Measurements from ENCODE around the gene DLAT. TPM values are rescaled to one million over a fixed set of nuclear protein-coding genes. Genes with fewer than 3 reads are reported as not detected.
A peak's percentile ranks its signal among the peaks of the same experiment; 100 is the strongest.

DLAT gene
- polyA plus RNA-seq, 2 of the 4 experiments (the other 2 are of a cell fraction): 32.5 to 42.8 TPM

GRCh38 chr11:112002491-112003216 lies 22.6 kb upstream of the DLAT start:
- H3K27ac ChIP-seq: no peak overlapping the region
- no peak for DNase-seq (ENCODE audit: low read depth in 1 of 2, low spot score in 1 of 2)
- no peaks in the 10 kb centered on the region for H3K4me1 ChIP-seq
- 86% methylated on average over 6 of the region's 6 CpGs for WGBS (ENCODE audit: missing lambda C conversion rate)
- ChIA-PET CTCF (interaction anchor here (0.5 to 1.8 kb wide), 2 partner anchors 20 to 74 kb away, joined by 3 to 7 read pairs; no protein-coding TSS in a partner anchor), POLR2A (no interaction called here)
- no peak for ATAC-seq
- no peak overlapping the region for H3K4me3 ChIP-seq
- H3K4me2 ChIP-seq: no peak overlapping the region
- TF ChIP-seq KDM5A (IDR thresholded peaks at IDR 0.05): no peak
- no peak for TF ChIP-seq JUN (IDR thresholded peaks at IDR 0.05)
- no peak for TF ChIP-seq E2F6 (IDR thresholded peaks at IDR 0.05; ENCODE audit: borderline replicate concordance, low read depth)
- no peak for TF ChIP-seq HOXB13 (CRISPR knock-in tag; IDR thresholded peaks at IDR 0.05; ENCODE audit: low read depth)
- no peak for TF ChIP-seq TP53 (CRISPR knock-in tag; IDR thresholded peaks at IDR 0.05)
- no peak for TF ChIP-seq CBX2 (IDR thresholded peaks at IDR 0.05; ENCODE audit: borderline replicate concordance, low read depth)
- no peak for TF ChIP-seq ATOH8 (CRISPR knock-in tag; IDR thresholded peaks at IDR 0.05; ENCODE audit: low read depth)
- TF ChIP-seq NR3C1 (IDR thresholded peaks at IDR 0.05): no peak
- TF ChIP-seq RAD21 (conservative IDR thresholded peaks at IDR 0.05 in 1 of 2, IDR thresholded peaks at IDR 0.05 in 1 of 2): no peak
- TF ChIP-seq MAFK (IDR thresholded peaks at IDR 0.05; ENCODE audit: partially characterized antibody): no peak
- no peak for TF ChIP-seq HOXA7 (CRISPR knock-in tag; IDR thresholded peaks at IDR 0.05)
- no peak for TF ChIP-seq POLR2A (IDR thresholded peaks at IDR 0.05; ENCODE audit: low read length)
- FAIRE-seq: no peak
- no peaks in the 10 kb centered on the region; the same call in 2 of the 3 replicates for H3K9me3 ChIP-seq

- no peaks in the 10 kb centered on the region; the same call in 2 of the 3 replicates for H3K9me3 ChIP-seq
- ATAC-seq (peak in 1 of 2 experiments; percentile 67; a peak in 3 of 6 replicates), FAIRE-seq (no peak), DNase-seq (ENCODE audit: low read depth in 1 of 2, low spot score in 1 of 2) (peak in 1 of 2 experiments; percentile 17)
- H3K4me3 ChIP-seq: no peak overlapping the region
- H3K4me2 ChIP-seq: no peak overlapping the region
- TF ChIP-seq TP53 (CRISPR knock-in tag; IDR thresholded peaks at IDR 0.05) (no peak), EHMT2 (IDR thresholded peaks at IDR 0.05; ENCODE audit: low read depth) (no peak), POLR2AphosphoS2 (conservative IDR thresholded peaks at IDR 0.05; ENCODE audit: low read length) (no peak), REST (IDR thresholded peaks at IDR 0.05) (no peak), HMGXB4 (CRISPR knock-in tag; IDR thresholded peaks at IDR 0.05; ENCODE audit: borderline replicate concordance) (no peak), HEYL (CRISPR knock-in tag; IDR thresholded peaks at IDR 0.05) (no peak), ESRRA (IDR thresholded peaks at IDR 0.05; ENCODE audit: borderline replicate concordance, low read length) (no peak), FOSB (CRISPR knock-in tag; IDR thresholded peaks at IDR 0.05) (no peak), HES2 (IDR thresholded peaks at IDR 0.05) (no peak), E2F6 (IDR thresholded peaks at IDR 0.05; ENCODE audit: borderline replicate concordance, low read depth) (no peak), BCL3 (IDR thresholded peaks at IDR 0.05) (no peak), RFX5 (IDR thresholded peaks at IDR 0.05) (no peak), RCOR1 (IDR thresholded peaks at IDR 0.05; ENCODE audit: low read depth, low read length) (no peak), HOXB13 (CRISPR knock-in tag; IDR thresholded peaks at IDR 0.05; ENCODE audit: low read depth) (no peak), MAX (IDR thresholded peaks at IDR 0.05) (no peak), KDM5A (IDR thresholded peaks at IDR 0.05) (no peak), JUN (IDR thresholded peaks at IDR 0.05) (no peak)
- ChIA-PET POLR2A (no interaction called here), CTCF (interaction anchor here (1.0 kb wide), 1 partner anchor 23 kb away, joined by 3 read pairs; no protein-coding TSS in a partner anchor)
- no peaks in the 10 kb centered on the region for H3K4me1 ChIP-seq
- WGBS (ENCODE audit: missing lambda C conversion rate): 66% methylated on average over 4 of the region's 4 CpGs
- no peak overlapping the region for H3K27ac ChIP-seq
Observed at GRCh38 chr11:112004389-112004788, 20.8 kb upstream of the DLAT start.

Measured in A549 (cell line).